ENCODE measurements around the gene CILP.
"Not testable (repeated sequence)": the region's sequence is repeated elsewhere in the genome, so short reads cannot be mapped to it uniquely, and the experiment has no call there.

Gene CILP

GRCh38 chr15:65210770-65211481, at the start of gene CILP:
CILP (minus strand) TSS chr15:65211473; CDS start chr15:65209755, 1,718 bp downstream.
- no peak for DNase-seq (ENCODE audit: low read depth in 2 of 2, low spot score in 1 of 2)

GRCh38 chr15:65260968-65261367, 49.7 kb upstream of the CILP start:
- DNase-seq (ENCODE audit: low read depth in 2 of 2, low spot score in 1 of 2) = no peak

- no peak for DNase-seq (ENCODE audit: low read depth in 2 of 2, low spot score in 1 of 2)
These were observed 48.1 kb upstream of the CILP start for GRCh38 chr15:65259367-65259797.

GRCh38 chr15:65258375-65259262, 47.3 kb upstream of the CILP start:
- DNase-seq (ENCODE audit: low read depth in 2 of 2, low spot score in 1 of 2) = no peak

GRCh38 chr15:65255486-65256140, 44.3 kb upstream of the CILP start:
- DNase-seq (ENCODE audit: low read depth in 2 of 2, low spot score in 1 of 2) = no peak

DNA sequence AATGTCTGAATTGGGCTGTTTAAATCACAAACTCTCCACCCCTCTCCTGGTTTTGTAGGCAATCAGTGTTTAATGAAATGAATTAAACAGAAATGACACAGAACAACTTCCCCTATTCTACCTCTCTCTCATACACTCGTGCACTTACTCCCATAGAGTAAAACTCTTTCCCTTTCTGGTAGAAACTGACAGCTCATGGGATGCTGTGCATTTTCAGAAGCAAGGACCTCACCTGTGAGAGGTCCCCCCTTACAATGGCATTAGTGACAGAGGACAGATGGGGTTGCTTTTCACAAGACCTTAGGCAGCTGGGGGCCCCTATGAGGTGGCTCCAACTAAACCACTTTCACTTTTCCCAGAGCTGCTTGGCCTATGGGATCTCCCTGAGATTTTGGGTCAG, 43.5 kb upstream of the CILP start:
- DNase-seq (ENCODE audit: low read depth in 2 of 2, low spot score in 1 of 2) = no peak

GRCh38 chr15:65254356-65254755, 43.1 kb upstream of the CILP start:
- DNase-seq (ENCODE audit: low read depth in 2 of 2, low spot score in 1 of 2) = no peak

GRCh38 chr15:65249641-65250040, 38.4 kb upstream of the CILP start:
- DNase-seq (ENCODE audit: low read depth in 2 of 2, low spot score in 1 of 2) = no peak

DNA sequence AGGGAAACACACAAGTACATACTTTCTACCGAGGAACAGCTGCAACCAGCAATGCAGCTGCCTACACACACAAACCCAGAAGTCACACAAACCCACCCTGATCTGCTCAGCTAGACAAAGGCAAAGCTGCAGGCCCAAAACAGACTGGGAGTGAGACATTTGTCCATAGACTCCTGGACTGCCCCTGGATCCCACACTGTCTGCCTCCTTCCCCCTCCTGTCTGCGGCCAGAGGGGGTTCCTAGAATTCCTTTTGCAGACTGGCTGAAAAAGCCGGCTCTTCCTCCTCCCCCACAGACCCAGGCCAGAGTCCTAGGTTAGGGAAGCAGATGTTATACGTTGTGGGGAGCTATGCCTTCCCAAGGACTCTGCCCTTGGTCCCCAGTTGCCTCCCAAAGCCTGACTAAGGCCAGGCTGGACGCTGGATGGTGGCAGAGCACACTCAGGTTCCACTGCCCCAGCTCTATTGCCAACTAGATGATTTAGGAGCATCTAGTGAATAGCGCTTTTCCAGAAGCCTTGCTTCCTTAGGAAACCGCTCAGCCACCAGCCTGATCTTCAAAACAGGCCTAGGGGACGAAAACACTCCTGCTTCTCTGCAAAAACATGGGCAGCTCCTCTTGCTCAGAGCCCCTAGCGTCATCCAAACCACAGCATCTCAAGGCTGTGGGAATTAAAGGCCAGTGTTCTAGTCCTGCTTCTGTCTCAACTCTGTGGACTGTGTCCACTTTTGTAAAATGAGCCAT, 37.4 kb upstream of the CILP start:
- no peak for DNase-seq (ENCODE audit: low read depth in 2 of 2, low spot score in 1 of 2)

- no peak for DNase-seq (ENCODE audit: low read depth in 2 of 2, low spot score in 1 of 2)
These were observed 35.7 kb upstream of the CILP start for GRCh38 chr15:65246939-65247338.

DNA sequence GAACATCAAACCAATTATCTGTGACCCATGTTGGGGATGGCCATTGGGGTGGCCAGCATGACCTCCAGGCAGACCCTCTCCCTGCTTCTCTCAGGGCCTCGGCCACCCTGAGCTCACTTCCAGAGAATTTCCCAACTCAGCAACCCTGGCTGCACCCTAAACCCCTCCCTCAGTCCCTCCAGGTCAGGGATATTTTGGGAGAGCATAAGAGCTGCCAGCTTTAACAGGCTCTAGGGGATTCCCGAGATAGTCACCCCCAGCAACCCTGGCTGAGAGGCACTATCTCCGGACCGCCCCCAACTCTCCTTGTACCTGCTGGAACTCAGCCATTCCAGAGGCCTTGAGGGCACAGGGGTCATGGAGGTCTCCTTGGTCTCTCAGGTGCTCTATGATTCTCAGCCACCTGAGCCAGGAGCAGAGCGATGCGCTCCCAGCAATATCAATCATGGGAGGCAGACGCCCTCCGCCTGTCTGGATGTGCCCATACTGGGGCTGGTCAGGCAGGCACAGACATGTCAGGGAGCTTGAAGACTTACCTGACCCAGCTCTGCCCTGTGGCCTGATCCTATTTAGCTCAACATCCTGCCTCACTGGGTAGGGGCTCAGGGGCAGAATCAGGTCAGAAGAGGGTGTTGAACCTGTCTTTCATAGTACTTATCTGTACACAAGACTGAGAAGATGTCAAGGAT, 34.9 kb upstream of the CILP start:
- DNase-seq (ENCODE audit: low read depth in 2 of 2, low spot score in 1 of 2) = no peak

DNA sequence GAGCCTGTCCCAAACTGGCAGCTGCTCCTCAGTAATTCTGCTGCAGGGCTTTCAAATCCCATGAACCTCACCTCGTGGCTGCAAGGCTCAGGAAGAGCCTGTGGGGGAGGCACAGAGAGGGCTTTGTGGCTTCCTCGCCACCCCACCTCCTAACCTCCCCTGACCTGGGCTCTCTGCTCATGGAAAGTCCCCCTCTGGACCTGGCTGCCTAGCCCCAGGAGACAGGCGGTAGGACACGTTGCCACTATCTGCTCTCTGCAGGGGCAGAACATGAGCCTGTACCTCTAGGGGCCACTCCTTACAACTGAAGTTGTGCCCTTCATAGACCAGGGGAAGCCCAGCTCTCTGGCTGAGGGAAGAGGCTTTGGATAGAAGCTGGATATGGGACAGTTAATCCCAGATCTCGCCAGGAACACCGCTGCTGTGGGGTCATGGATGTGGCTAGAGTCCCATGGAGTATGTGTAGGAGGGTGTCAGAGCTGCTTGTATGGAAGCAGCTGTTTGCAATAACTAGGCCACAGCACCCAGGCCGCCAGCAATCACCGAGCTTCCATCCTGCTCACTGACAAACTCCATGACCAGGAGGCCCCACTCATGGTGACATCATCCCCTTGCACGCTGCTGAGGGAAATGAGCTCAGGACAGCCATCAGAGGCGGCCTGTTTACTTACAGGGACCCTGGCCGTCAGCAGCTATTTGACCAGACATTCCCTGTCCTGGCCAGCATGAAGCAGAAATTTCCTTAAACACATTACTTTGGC, 34.0 kb upstream of the CILP start:
- no peak for DNase-seq (ENCODE audit: low read depth in 2 of 2, low spot score in 1 of 2)

DNA sequence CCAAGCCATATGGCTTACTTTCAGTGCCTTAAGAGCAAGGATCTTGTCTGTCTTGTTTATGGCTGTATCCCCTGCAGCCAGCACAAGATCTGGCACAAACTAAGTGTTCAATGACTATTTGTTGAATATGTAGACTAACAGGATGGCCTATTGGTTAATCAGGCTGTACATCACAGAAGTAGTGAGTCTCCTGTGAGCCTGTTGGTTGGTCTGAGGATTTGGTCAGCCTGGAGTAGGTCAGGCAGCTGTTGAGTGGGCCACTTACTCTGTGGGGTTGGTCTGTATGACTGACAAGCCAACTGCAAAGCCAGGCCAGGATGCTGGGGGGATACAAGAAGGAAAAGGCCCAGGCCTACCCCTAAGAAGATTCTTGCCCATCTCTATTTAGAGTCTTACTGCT, 33.4 kb upstream of the CILP start:
- DNase-seq (ENCODE audit: low read depth in 2 of 2, low spot score in 1 of 2) = no peak

DNA sequence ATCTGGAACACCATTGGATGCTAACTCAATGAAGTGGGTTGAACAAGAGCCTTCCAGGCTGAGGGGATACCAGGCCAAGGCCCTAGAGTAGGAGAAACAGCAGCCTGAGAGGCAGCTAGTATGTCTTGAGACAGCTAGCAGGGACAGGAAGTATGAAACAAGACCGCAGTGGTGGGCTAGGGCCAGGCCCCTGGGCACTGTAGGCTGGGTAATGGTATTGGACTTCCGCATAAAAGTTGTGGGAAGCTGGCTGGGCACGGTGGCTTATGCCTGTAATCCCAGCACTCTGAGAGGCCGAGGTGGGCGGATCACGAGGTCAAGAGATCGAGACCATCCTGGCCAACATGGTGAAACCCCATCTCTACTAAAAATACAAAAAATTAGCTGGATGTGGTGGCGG, 25.2 kb upstream of the CILP start:
- DNase-seq (ENCODE audit: low read depth in 2 of 2, low spot score in 1 of 2) = not testable (repeated sequence)

DNA sequence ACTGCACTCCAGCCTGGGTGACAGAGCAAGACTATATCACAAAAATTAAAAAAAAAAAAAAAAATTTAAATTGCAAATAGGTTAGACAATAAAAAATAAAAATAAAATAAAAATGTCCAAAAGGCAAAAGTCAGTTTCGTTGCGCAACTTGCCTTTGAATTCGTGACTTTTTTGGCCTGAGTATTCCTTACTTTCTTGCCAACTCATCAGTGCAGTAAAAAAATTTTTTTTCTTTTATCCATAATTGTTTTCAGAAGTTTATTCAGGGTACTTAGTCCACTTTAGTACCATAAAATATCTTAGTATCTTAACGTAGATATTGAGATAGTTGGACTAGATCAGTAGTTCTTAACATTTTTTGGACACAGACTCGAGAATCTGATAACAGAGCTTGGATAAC, 22.4 kb upstream of the CILP start:
- DNase-seq (ENCODE audit: low read depth in 2 of 2, low spot score in 1 of 2) = no peak

DNA sequence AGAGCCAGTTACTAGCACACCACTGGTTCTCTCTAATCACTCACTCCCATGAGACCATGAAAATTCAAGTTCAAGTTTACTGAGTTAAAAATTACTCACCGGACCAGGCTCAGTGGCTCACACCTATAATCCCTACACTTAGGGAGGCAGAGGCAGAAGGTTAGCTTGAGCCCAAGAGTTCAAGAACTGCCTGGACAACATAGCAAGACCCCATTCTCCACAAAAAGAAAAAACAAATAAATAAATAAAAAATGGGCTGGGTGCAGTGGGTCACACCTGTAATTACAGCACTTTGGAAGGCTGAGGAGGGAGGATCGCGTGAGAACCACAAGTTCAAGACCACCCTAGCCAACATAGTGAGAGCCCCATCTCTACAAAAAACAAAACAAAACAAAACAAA, 21.2 kb upstream of the CILP start:
- DNase-seq (ENCODE audit: low read depth in 2 of 2, low spot score in 1 of 2) = no peak

DNA sequence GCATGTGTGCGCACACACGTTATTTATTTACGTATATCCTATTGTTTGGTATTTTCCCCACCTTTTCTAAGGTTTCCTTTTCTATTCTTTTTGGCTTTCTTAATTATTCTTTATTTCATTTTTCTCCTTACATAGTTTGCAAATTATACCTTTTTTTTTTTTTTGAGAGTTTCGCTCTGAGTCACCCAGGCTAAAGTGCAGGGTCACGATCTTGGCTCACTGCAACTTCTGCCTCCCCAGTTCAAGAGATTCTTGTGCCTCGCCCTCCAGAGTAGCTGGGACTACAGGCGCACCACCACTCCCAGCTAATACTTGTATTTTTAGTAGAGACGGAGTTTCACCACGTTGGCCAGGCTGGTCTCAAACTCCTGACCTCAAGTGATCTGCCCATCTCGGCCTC, 20.0 kb upstream of the CILP start:
- no peak for DNase-seq (ENCODE audit: low read depth in 2 of 2, low spot score in 1 of 2)

- DNase-seq (ENCODE audit: low read depth in 2 of 2, low spot score in 1 of 2) = not testable (repeated sequence)
These were observed 15.6 kb upstream of the CILP start for GRCh38 chr15:65226901-65227300.

- no peak for DNase-seq (ENCODE audit: low read depth in 2 of 2, low spot score in 1 of 2)
These were observed 14.9 kb upstream of the CILP start for GRCh38 chr15:65226221-65226620.

GRCh38 chr15:65223996-65224395, 12.7 kb upstream of the CILP start:
- DNase-seq (ENCODE audit: low read depth in 2 of 2, low spot score in 1 of 2) = no peak
